Aorta (tissue), 5 donors: ENCODE results near the gene CFD. TPM values are rescaled to one million over a fixed set of nuclear protein-coding genes. Genes with fewer than 3 reads are reported as not detected.

Experiments used
- ATAC-seq: fragments of 200-7000 bp; cut with Tn5 transposase; one replicate; pipeline ENCODE4 v1.9.1; 2022; ENCODE audit warnings: moderate library complexity; ENCODE audit not compliant: low FRiP score
- DNase-seq, 2 donors: peaks; one replicate each; pipeline ENCODE4 v3.0.0-alpha.2; 2020
- H3K27ac ChIP-seq, 2 donors: one replicate each; pipeline ENCODE4 v1.5.1; 2013; ENCODE audit warnings: low read length in 2 of 2, mild to moderate bottlenecking in 2 of 2, moderate library complexity in 2 of 2, control low read depth in 1 of 2, inconsistent platforms in 1 of 2, low read depth in 1 of 2
- H3K27me3 ChIP-seq, 2 donors: one replicate each; pipeline ENCODE4 v1.6.1; 2013; ENCODE audit warnings: control low read depth in 1 of 2, low read length in 1 of 2, mild to moderate bottlenecking in 1 of 2, moderate library complexity in 1 of 2; ENCODE audit not compliant: insufficient read depth in 2 of 2, control insufficient read depth in 1 of 2
- H3K36me3 ChIP-seq, 2 donors: one replicate each; pipeline ENCODE4 v1.6.1; 2013; ENCODE audit warnings: control low read depth in 1 of 2, low read length in 1 of 2, mild to moderate bottlenecking in 1 of 2; ENCODE audit not compliant: insufficient read depth in 2 of 2, control insufficient read depth in 1 of 2
- H3K4me1 ChIP-seq, 2 donors: one replicate each; pipeline ENCODE4 v1.6.1; 2013; ENCODE audit warnings: low read length in 2 of 2, control low read depth in 1 of 2, mild to moderate bottlenecking in 1 of 2, moderate library complexity in 1 of 2; ENCODE audit not compliant: insufficient read depth in 2 of 2, control insufficient read depth in 1 of 2
- H3K4me3 ChIP-seq, 2 donors: one replicate each; pipeline ENCODE4 v1.5.1; 2013; ENCODE audit warnings: low read length in 2 of 2, control low read depth in 1 of 2, mild to moderate bottlenecking in 1 of 2
- H3K9me3 ChIP-seq: one replicate; pipeline ENCODE4 v1.6.1; 2013; ENCODE audit warnings: mild to moderate bottlenecking, low read length; ENCODE audit not compliant: control insufficient read depth
- WGBS, 2 donors: extraction: QIAGEN DNeasy Blood & Tissue Kit; methylation state at CpG; one replicate each; pipeline ENCODE4 v1.1.7; 2013; 5-methylcytosine and 5-hydroxymethylcytosine counted together
- intact Hi-C, 2 donors: fragments of 100-400 bp; cut with DNase I; formaldehyde crosslinking; loops; one replicate each; pipeline versions ENCODE4 v1.14.2 to v1.15.0; 2022
- polyA plus RNA-seq, 2 donors: library from polyadenylated mRNA; stranded (reverse); fragments of 200-250 nt; gene quantifications; one replicate each; pipeline ENCODE4 v1.2.3, GENCODE V29; 2013
- total RNA-seq, 2 donors: library from RNA; stranded (reverse); fragmentation: NEBNext Ultra II Directional; extraction: Animal tissue kit (Norgen Biotek cat#: 25700); gene quantifications; one replicate each; pipeline ENCODE4 v1.2.1, GENCODE V29; 2021
- donor health status: healthy with polysubstance abuse.
- donor health status: Bipolar disorder and iron deficiency.
- donor health status: DM: no; HTN: no; CAD: no.
- donor health status: DM: no; HTN: no; CAD: no.
- donor health status: DM: yes; HTN: yes; CAD: no.

Gene CFD
- total and polyA plus RNA-seq, 4 donors = 3.3 to 354 (median 63.7) TPM

GRCh38 chr19:823565-824121, 35.8 kb upstream of the CFD start:
- Histone ChIP-seq H3K4me1 (no peaks in the 10 kb centered on the region), H3K4me3 (no peak overlapping the region), H3K27ac (no peak overlapping the region), H3K27me3 (no peaks in the 10 kb centered on the region), H3K9me3 (no peaks in the 10 kb centered on the region), H3K36me3 (no peaks in the 10 kb centered on the region)
- DNase-seq = no peak
- ATAC-seq = no peak
- intact Hi-C loops = no loop called here
- WGBS, 2 donors = 60 to 68% methylated on average over 12 of the region's 12 CpGs

- Histone ChIP-seq H3K9me3 (no peaks in the 10 kb centered on the region), H3K27ac (no peak overlapping the region), H3K27me3 (no peaks in the 10 kb centered on the region), H3K4me3 (no peak overlapping the region), H3K36me3 (no peaks in the 10 kb centered on the region), H3K4me1 (no peaks in the 10 kb centered on the region)
- DNase-seq (peak in 1 of 2 donors; percentile 71), ATAC-seq (no peak)
- 82 to 84% methylated on average over 15 of the region's 15 CpGs for WGBS, 2 donors
- intact Hi-C loops = no loop called here
These were observed 34.6 kb upstream of the CFD start for GRCh38 chr19:824885-825284.

GRCh38 chr19:825897-826644, 33.4 kb upstream of the CFD start:
- ATAC-seq (no peak), DNase-seq (no peak)
- intact Hi-C loops = no loop called here
- H3K36me3 ChIP-seq = no peaks in the 10 kb centered on the region
- WGBS, 2 donors = 77 to 78% methylated on average over 19 of the region's 19 CpGs
- no peaks in the 10 kb centered on the region for H3K4me1 ChIP-seq
- H3K9me3 ChIP-seq = no peaks in the 10 kb centered on the region
- no peak overlapping the region for H3K27ac ChIP-seq
- H3K4me3 ChIP-seq = no peak overlapping the region
- no peaks in the 10 kb centered on the region for H3K27me3 ChIP-seq

DNA sequence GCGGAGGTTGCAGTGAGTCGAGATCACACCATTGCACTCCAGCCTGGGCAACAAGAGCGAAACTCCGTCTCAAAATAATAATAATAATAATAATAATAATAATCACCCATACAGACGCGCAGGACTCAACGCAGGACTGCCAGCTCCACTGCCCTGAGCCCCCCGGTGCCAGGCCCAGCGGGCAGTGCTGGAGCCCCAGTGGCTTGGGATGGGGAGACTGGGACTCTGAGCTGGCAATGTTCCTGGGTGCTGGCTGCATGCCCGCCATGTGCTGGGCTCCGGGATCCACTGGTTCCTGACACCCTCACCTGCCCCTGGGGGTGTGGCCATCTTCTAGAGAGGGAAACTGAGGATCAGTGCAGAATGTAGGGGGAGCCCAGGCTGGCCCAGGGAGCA, 32.2 kb upstream of the CFD start:
- DNase-seq (no peak), ATAC-seq (no peak)
- Histone ChIP-seq H3K27ac (no peak overlapping the region), H3K9me3 (no peaks in the 10 kb centered on the region), H3K36me3 (no peaks in the 10 kb centered on the region), H3K4me1 (no peaks in the 10 kb centered on the region), H3K27me3 (no peaks in the 10 kb centered on the region), H3K4me3 (no peak overlapping the region)
- 86 to 90% methylated on average over 11 of the region's 11 CpGs for WGBS, 2 donors
- intact Hi-C loops = no loop called here

DNA sequence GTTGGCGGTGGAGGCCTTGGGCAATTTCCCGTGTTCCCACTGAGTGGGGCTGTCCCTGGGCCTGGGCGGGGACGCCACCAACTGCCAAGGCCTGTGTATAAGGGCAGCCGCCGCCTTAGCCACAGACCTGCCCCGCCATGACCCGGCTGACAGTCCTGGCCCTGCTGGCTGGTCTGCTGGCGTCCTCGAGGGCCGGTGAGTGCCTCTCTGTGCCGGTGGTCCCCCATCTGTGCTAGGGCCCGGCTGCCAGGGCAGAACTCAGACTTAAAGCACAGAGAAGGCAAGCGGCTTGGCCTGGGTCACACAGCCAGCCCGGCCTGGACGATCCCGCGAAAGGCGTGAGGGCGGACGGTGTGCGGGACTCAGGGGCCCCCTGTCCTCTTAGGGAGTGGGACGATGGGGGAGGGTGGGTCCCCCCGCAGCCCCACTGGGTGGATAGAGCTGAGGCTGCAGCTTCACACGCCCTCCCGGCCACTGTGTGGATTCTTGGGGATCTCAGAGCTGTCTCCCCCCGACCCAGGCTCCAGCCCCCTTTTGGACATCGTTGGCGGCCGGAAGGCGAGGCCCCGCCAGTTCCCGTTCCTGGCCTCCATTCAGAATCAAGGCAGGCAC, 31.6 kb upstream of the CFD start, which contains the start of gene AZU1:
Gene AZU1, plus strand, starts transcription at position 128 of the 612 bp plus-strand sequence. Its CDS starts 10 bp downstream, at position 138.
- DNase-seq = peak in 1 of 2 donors; percentile 78
- intact Hi-C loops = no loop called here
- H3K36me3 ChIP-seq = no peaks in the 10 kb centered on the region
- H3K27ac ChIP-seq = no peak within 1 kb of the TSS
- no peaks in the 10 kb centered on the region for H3K27me3 ChIP-seq
- no peaks in the 10 kb centered on the region for H3K9me3 ChIP-seq
- H3K4me1 ChIP-seq = no peaks in the 10 kb centered on the region
- ATAC-seq = peak; percentile 38
- no peak within 1 kb of the TSS for H3K4me3 ChIP-seq
- WGBS, 2 donors = 73 to 74% methylated on average over 30 to 33 of the region's 33 CpGs

GRCh38 chr19:829129-829758, 30.2 kb upstream of the CFD start:
- ATAC-seq (no peak), DNase-seq (no peak)
- whole genome bisulfite sequencing, 2 donors = 76 to 80% methylated on average over 17 to 18 of the region's 18 CpGs
- no peak overlapping the region for H3K27ac ChIP-seq
- no peaks in the 10 kb centered on the region for H3K4me1 ChIP-seq
- intact Hi-C loops = no loop called here
- H3K4me3 ChIP-seq = no peak overlapping the region
- H3K27me3 ChIP-seq = no peaks in the 10 kb centered on the region
- H3K36me3 ChIP-seq = no peaks in the 10 kb centered on the region
- peaks cover 1% of the 10 kb centered on the region for H3K9me3 ChIP-seq

DNA sequence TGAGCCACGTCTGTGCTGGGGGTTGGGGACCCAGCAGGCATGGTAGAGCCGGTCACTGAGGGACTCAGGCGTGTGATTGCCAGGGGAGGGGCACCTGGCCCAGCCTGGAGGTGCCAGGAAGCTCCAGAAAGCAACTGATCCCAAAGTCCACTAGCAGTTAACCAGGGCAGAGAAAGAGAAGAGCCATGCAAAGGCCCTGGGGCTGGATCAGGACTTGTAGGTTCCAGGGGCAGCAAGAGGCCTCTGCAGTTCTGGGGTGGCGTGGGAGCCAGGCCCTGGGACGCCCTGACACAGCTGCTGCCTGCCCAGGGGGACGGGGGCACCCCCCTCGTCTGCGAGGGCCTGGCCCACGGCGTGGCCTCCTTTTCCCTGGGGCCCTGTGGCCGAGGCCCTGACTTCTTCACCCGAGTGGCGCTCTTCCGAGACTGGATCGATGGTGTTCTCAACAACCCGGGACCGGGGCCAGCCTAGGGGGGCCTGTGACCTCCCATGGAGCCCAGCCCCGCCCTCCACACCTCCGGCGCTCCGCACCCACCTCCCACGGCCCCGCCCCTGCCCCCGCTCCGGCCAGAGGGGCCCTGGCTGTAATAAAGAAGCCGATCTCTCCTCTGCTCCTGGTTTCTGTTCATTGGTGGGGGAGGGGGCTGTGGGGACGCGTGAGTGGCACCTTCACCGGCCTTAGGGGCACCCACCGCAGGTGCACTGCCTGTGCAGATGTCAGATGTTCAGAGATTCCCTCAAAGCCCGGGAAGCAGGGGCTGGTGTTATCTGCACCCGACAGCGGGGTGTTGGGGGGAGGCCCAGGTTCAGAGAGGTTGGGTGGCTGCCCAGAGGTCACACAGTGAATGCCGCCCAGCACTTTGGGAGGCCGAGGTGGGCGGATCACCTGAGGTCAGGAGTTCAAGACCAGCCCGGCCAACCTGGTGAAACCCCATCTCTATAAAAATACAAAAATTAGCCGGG, 27.8 kb upstream of the CFD start:
- intact Hi-C loops = no loop called here
- H3K9me3 ChIP-seq = peaks cover 2% of the 10 kb centered on the region
- no peak overlapping the region for H3K27ac ChIP-seq
- no peaks in the 10 kb centered on the region for H3K36me3 ChIP-seq
- H3K4me1 ChIP-seq = no peaks in the 10 kb centered on the region
- H3K4me3 ChIP-seq = no peak overlapping the region
- DNase-seq (no peak), ATAC-seq (no peak)
- WGBS, 2 donors = 59 to 60% methylated on average over 37 to 38 of the region's 38 CpGs
- H3K27me3 ChIP-seq = no peaks in the 10 kb centered on the region

DNA sequence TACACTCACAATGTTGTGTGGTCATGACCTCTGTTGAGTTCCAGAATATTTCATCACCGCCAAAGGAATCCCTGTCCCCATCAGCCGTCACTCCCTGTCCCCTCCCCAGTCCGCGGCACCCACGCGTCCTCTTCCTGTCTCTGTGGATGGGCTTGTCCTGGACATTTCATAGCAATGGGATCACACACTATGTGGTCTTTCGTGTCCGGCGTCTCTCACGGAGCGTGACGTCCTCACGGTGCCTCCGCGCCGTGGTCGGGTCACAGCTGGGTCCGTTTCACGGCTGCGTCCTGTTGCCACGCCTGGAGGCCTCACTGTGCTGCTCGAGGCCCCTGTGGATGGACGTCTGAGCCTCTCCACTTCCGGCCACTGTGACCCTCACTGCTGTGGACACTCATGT, 25.2 kb upstream of the CFD start:
- WGBS, 2 donors = 71 to 78% methylated on average over 24 of the region's 24 CpGs
- intact Hi-C loops = no loop called here
- DNase-seq (no peak), ATAC-seq (no peak)
- peaks cover 2% of the 10 kb centered on the region for H3K9me3 ChIP-seq
- H3K4me1 ChIP-seq = no peaks in the 10 kb centered on the region
- H3K4me3 ChIP-seq = no peak overlapping the region
- no peaks in the 10 kb centered on the region for H3K27me3 ChIP-seq
- no peak overlapping the region for H3K27ac ChIP-seq
- no peaks in the 10 kb centered on the region for H3K36me3 ChIP-seq
